Measurements from ENCODE around the gene SCG2.

GRCh38 chr2:223580951-223581350 lies 21.2 kb downstream of the SCG2 start:
- TF ChIP-seq GATA2 (IDR thresholded peaks at IDR 0.05; ENCODE audit: low read depth, low read length) (no peak), GATA3 (IDR thresholded peaks at IDR 0.05; ENCODE audit: low read depth, low read length) (no peak)

Measured in SH-SY5Y (cell line).